HFFc6 (cell line): ENCODE measurements around the gene ZBTB42. TPM values are rescaled to one million over a fixed set of nuclear protein-coding genes. Genes with fewer than 3 reads are reported as not detected.
"Not testable (repeated sequence)": the region's sequence is repeated elsewhere in the genome, so short reads cannot be mapped to it uniquely, and the experiment has no call there.

Experiments used
- DNase-seq: peaks from one replicate; pipeline ENCODE4 v3.0.0-alpha.2; 2018
- H3K27ac Mint-ChIP-seq: 2 replicates; pipeline ENCODE4 v1.8.0; 2020; ENCODE audit warnings: mild to moderate bottlenecking, mixed read lengths
- H3K27me3 Mint-ChIP-seq: 2 replicates; pipeline ENCODE4 v1.8.0; 2021; ENCODE audit warnings: mild to moderate bottlenecking, moderate library complexity, mixed read lengths; ENCODE audit not compliant: insufficient read depth
- H3K36me3 Mint-ChIP-seq: 2 replicates; pipeline ENCODE4 v1.8.0; 2021; ENCODE audit warnings: low read depth, mixed read lengths
- H3K4me1 Mint-ChIP-seq: 2 replicates; pipeline ENCODE4 v1.8.0; 2020; ENCODE audit warnings: low read depth, mixed read lengths
- H3K4me3 Mint-ChIP-seq: 2 replicates; pipeline ENCODE4 v1.8.0; 2020; ENCODE audit warnings: mild to moderate bottlenecking, moderate library complexity, mixed read lengths
- H3K9me3 Mint-ChIP-seq: 2 replicates; pipeline ENCODE4 v1.8.0; 2020; ENCODE audit warnings: mild to moderate bottlenecking, mixed read lengths
- CTCF ChIP-seq: fragments of 200-600 bp; sonication (generic); IDR thresholded peaks from 2 replicates; pipeline ENCODE4 v1.5.0; 2021; ENCODE audit warnings: antibody characterized with exemption, mild to moderate bottlenecking
- total RNA-seq, 6 experiments: library from RNA; stranded (reverse); fragmentation: NEBNext Ultra II Directional; extraction: Animal tissue kit (Norgen Biotek cat#: 25700); gene quantifications; 2 replicates in 1 of 6; 3 replicates in 5 of 6; pipeline ENCODE4 v1.2.3, GENCODE V29; 2021

Gene ZBTB42
- total RNA-seq, 6 experiments from 2014 or later, result 1.3 to 1.8 (median 1.5) TPM

GRCh38 chr14:104810316-104810715, 9.4 kb downstream of the ZBTB42 start:
- H3K9me3 Mint-ChIP-seq, result no peaks in the 10 kb centered on the region
- DNase-seq, result no peak
- peaks cover 15% of the 10 kb centered on the region for H3K4me1 Mint-ChIP-seq
- H3K27ac Mint-ChIP-seq, result no peak overlapping the region
- H3K36me3 Mint-ChIP-seq, result no peaks in the 10 kb centered on the region
- H3K27me3 Mint-ChIP-seq, result no peaks in the 10 kb centered on the region
- TF ChIP-seq CTCF, result no peak
- H3K4me3 Mint-ChIP-seq, result no peak overlapping the region

GRCh38 chr14:104813286-104813685, 12.4 kb downstream of the ZBTB42 start:
- H3K4me1 Mint-ChIP-seq, result peaks cover 18% of the 10 kb centered on the region
- no peaks in the 10 kb centered on the region for H3K27me3 Mint-ChIP-seq
- no peak for TF ChIP-seq CTCF
- H3K36me3 Mint-ChIP-seq, result no peaks in the 10 kb centered on the region; the same call in 1 of the 2 replicates
- H3K9me3 Mint-ChIP-seq, result no peaks in the 10 kb centered on the region
- no peak for DNase-seq
- H3K4me3 Mint-ChIP-seq, result no peak overlapping the region
- no peak overlapping the region for H3K27ac Mint-ChIP-seq

- H3K36me3 Mint-ChIP-seq, DNase-seq, H3K9me3 Mint-ChIP-seq, H3K27me3 Mint-ChIP-seq: not testable (repeated sequence)
- H3K4me3 Mint-ChIP-seq, result peak overlapping the region; percentile 92
- H3K27ac Mint-ChIP-seq, result peak overlapping the region; percentile 92
- peaks cover 18% of the 10 kb centered on the region for H3K4me1 Mint-ChIP-seq
Observed at GRCh38 chr14:104814701-104815100, 13.8 kb downstream of the ZBTB42 start.

- peak overlapping the region; percentile 92 for H3K4me3 Mint-ChIP-seq
Observed at GRCh38 chr14:104816616-104816884, 15.6 kb downstream of the ZBTB42 start.

GRCh38 chr14:104817930-104818713, 17.2 kb downstream of the ZBTB42 start:
- Mint-ChIP-seq H3K9me3 (no peaks in the 10 kb centered on the region), H3K27me3 (no peaks in the 10 kb centered on the region; the same call in none of the 2 replicates), H3K4me1 (peaks cover 23% of the 10 kb centered on the region), H3K27ac (no peak overlapping the region), H3K36me3 (no peaks in the 10 kb centered on the region; the same call in 1 of the 2 replicates), H3K4me3 (no peak overlapping the region)
- no peak for TF ChIP-seq CTCF
- no peak for DNase-seq

More at GRCh38 chr14:104816616-104816884, 15.6 kb downstream of the ZBTB42 start:
- no peaks in the 10 kb centered on the region; the same call in 1 of the 2 replicates for H3K36me3 Mint-ChIP-seq
- peaks cover 20% of the 10 kb centered on the region for H3K4me1 Mint-ChIP-seq
- no peaks in the 10 kb centered on the region; the same call in none of the 2 replicates for H3K27me3 Mint-ChIP-seq
- peak overlapping the region; percentile 92 for H3K27ac Mint-ChIP-seq
- no peaks in the 10 kb centered on the region for H3K9me3 Mint-ChIP-seq
- DNase-seq, result no peak
- TF ChIP-seq CTCF, result no peak

GRCh38 chr14:104818714-104819161, 17.8 kb downstream of the ZBTB42 start:
- H3K4me3 Mint-ChIP-seq, result no peak overlapping the region

More at GRCh38 chr14:104818714-104819161, 17.8 kb downstream of the ZBTB42 start:
- no peaks in the 10 kb centered on the region; the same call in none of the 2 replicates for H3K27me3 Mint-ChIP-seq
- no peaks in the 10 kb centered on the region for H3K9me3 Mint-ChIP-seq
- H3K4me1 Mint-ChIP-seq, result peaks cover 22% of the 10 kb centered on the region
- no peak for DNase-seq
- H3K27ac Mint-ChIP-seq, result no peak overlapping the region
- H3K36me3 Mint-ChIP-seq, result no peaks in the 10 kb centered on the region; the same call in 1 of the 2 replicates
- no peak for TF ChIP-seq CTCF
